ENCODE measurements around the gene GLTPD2.

Gene GLTPD2

DNA sequence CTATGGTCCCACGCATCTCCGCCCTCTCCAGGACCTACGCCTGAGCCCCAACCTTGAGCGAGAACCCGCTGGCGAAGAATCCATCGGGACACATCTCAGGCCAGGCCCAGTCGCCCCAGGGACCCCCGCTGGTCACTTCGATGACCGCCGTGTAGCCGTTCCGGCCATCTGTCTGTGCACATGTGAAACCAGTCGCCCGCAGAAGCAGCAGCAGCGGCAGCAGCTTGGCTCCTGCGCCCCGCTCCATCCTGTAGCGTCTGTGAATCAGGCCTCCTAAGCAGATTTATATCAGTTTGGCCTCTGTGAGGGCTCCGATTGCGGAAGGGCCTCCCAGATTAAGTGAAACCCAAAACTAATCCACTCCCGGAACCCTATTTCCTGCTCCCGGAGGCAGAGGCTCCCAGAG is 2.7 kb upstream of the GLTPD2 start, which contains the start of gene VMO1:
VMO1 (minus strand) TSS at position 259 of the 406 bp plus-strand sequence; CDS start at position 247, 12 bp downstream.
- TF ChIP-seq TEAD4 (IDR thresholded peaks at IDR 0.05) (no peak), TAF1 (IDR thresholded peaks at IDR 0.05; ENCODE audit: low read depth) (no peak), NFIC (IDR thresholded peaks at IDR 0.05) (no peak), USF1 (IDR thresholded peaks at IDR 0.05) (no peak), CREB1 (IDR thresholded peaks at IDR 0.05; ENCODE audit: low read depth) (no peak), ZBTB7A (IDR thresholded peaks at IDR 0.05; ENCODE audit: low read depth) (no peak), TCF12 (IDR thresholded peaks at IDR 0.05; ENCODE audit: low read depth) (no peak), CEBPB (IDR thresholded peaks at IDR 0.05) (no peak), FOXM1 (IDR thresholded peaks at IDR 0.05; ENCODE audit: borderline replicate concordance, low read depth) (no peak), EGR1 (IDR thresholded peaks at IDR 0.05) (no peak), YY1 (IDR thresholded peaks at IDR 0.05; ENCODE audit: low read depth) (no peak), MAX (IDR thresholded peaks at IDR 0.05) (no peak)
- TF ChIP-seq, protein P1, sequence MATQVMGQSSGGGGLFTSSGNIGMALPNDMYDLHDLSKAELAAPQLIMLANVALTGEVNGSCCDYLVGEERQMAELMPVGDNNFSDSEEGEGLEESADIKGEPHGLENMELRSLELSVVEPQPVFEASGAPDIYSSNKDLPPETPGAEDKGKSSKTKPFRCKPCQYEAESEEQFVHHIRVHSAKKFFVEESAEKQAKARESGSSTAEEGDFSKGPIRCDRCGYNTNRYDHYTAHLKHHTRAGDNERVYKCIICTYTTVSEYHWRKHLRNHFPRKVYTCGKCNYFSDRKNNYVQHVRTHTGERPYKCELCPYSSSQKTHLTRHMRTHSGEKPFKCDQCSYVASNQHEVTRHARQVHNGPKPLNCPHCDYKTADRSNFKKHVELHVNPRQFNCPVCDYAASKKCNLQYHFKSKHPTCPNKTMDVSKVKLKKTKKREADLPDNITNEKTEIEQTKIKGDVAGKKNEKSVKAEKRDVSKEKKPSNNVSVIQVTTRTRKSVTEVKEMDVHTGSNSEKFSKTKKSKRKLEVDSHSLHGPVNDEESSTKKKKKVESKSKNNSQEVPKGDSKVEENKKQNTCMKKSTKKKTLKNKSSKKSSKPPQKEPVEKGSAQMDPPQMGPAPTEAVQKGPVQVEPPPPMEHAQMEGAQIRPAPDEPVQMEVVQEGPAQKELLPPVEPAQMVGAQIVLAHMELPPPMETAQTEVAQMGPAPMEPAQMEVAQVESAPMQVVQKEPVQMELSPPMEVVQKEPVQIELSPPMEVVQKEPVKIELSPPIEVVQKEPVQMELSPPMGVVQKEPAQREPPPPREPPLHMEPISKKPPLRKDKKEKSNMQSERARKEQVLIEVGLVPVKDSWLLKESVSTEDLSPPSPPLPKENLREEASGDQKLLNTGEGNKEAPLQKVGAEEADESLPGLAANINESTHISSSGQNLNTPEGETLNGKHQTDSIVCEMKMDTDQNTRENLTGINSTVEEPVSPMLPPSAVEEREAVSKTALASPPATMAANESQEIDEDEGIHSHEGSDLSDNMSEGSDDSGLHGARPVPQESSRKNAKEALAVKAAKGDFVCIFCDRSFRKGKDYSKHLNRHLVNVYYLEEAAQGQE (IDR thresholded peaks at IDR 0.05; ENCODE audit: low read depth) = no peak

GRCh38 chr17:4786516-4786915 is 2.2 kb upstream of the GLTPD2 start:
- TF ChIP-seq TAF1 (IDR thresholded peaks at IDR 0.05; ENCODE audit: low read depth) (no peak), TCF12 (IDR thresholded peaks at IDR 0.05; ENCODE audit: low read depth) (no peak), EGR1 (IDR thresholded peaks at IDR 0.05) (no peak), USF1 (IDR thresholded peaks at IDR 0.05) (no peak), CREB1 (IDR thresholded peaks at IDR 0.05; ENCODE audit: low read depth) (no peak), CEBPB (IDR thresholded peaks at IDR 0.05) (no peak), YY1 (IDR thresholded peaks at IDR 0.05; ENCODE audit: low read depth) (no peak), RAD21 (IDR thresholded peaks at IDR 0.05; ENCODE audit: low read depth) (no peak), MAX (IDR thresholded peaks at IDR 0.05) (no peak), TEAD4 (IDR thresholded peaks at IDR 0.05) (no peak), FOXM1 (IDR thresholded peaks at IDR 0.05; ENCODE audit: borderline replicate concordance, low read depth) (no peak), ZBTB7A (IDR thresholded peaks at IDR 0.05; ENCODE audit: low read depth) (no peak), NFIC (IDR thresholded peaks at IDR 0.05) (no peak), EP300 (IDR thresholded peaks at IDR 0.05; ENCODE audit: borderline replicate concordance) (no peak)
- TF ChIP-seq, protein P1 (IDR thresholded peaks at IDR 0.05; ENCODE audit: low read depth) = no peak

DNA sequence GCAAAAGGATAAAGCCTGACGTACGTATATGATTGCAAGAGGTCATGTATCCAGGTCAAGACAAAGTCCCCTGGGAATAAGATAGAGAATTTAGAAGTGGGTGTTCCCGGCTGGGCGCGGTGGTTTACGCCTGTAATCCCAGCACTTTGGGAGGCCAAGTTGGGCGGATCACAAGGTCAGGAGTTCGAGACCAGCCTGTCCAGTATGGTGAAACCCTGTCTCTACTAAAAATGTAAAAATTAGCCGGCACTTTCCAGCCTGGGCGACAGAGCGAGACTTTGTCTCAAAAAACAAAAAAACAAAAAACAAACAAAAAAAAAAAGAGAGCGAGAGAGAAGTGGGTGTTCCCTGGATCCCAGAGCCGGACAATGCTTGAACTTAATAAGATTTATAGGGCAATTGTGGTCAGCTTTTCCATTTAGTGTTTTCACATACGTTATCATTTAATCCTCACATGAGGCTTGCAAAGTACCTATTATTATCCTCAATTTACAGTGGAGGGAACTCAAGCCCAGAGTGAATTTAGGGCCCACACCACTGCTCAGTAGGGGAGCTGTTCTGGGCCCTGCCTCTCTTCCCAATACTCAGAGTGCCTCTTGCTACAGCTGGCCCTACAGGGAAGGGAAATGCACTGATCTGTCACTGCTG is 481 bp upstream of the GLTPD2 start:
- TF ChIP-seq YY1 (IDR thresholded peaks at IDR 0.05; ENCODE audit: low read depth) (no peak), TCF12 (IDR thresholded peaks at IDR 0.05; ENCODE audit: low read depth) (no peak), EGR1 (IDR thresholded peaks at IDR 0.05) (no peak), TEAD4 (IDR thresholded peaks at IDR 0.05) (no peak), TAF1 (IDR thresholded peaks at IDR 0.05; ENCODE audit: low read depth) (no peak), NFIC (IDR thresholded peaks at IDR 0.05) (no peak), ZBTB7A (IDR thresholded peaks at IDR 0.05; ENCODE audit: low read depth) (no peak), EP300 (IDR thresholded peaks at IDR 0.05; ENCODE audit: borderline replicate concordance) (no peak), RAD21 (IDR thresholded peaks at IDR 0.05; ENCODE audit: low read depth) (no peak), FOXM1 (IDR thresholded peaks at IDR 0.05; ENCODE audit: borderline replicate concordance, low read depth) (no peak), USF1 (IDR thresholded peaks at IDR 0.05) (no peak), CREB1 (IDR thresholded peaks at IDR 0.05; ENCODE audit: low read depth) (no peak), MAX (IDR thresholded peaks at IDR 0.05) (no peak), CEBPB (IDR thresholded peaks at IDR 0.05) (no peak)
- TF ChIP-seq, protein P1 (IDR thresholded peaks at IDR 0.05; ENCODE audit: low read depth) = no peak
